GM21447 (cell line): ENCODE results near the gene SERINC1.
"Not testable (repeated sequence)": the region's sequence is repeated elsewhere in the genome, so short reads cannot be mapped to it uniquely, and the experiment has no call there.

Experiments used
- ATAC-seq: cut with Tn5 transposase; IDR thresholded peaks from one replicate; pipeline ENCODE4 v1.9.1; 2021; ENCODE audit not compliant: unreplicated experiment

SERINC1 gene

DNA sequence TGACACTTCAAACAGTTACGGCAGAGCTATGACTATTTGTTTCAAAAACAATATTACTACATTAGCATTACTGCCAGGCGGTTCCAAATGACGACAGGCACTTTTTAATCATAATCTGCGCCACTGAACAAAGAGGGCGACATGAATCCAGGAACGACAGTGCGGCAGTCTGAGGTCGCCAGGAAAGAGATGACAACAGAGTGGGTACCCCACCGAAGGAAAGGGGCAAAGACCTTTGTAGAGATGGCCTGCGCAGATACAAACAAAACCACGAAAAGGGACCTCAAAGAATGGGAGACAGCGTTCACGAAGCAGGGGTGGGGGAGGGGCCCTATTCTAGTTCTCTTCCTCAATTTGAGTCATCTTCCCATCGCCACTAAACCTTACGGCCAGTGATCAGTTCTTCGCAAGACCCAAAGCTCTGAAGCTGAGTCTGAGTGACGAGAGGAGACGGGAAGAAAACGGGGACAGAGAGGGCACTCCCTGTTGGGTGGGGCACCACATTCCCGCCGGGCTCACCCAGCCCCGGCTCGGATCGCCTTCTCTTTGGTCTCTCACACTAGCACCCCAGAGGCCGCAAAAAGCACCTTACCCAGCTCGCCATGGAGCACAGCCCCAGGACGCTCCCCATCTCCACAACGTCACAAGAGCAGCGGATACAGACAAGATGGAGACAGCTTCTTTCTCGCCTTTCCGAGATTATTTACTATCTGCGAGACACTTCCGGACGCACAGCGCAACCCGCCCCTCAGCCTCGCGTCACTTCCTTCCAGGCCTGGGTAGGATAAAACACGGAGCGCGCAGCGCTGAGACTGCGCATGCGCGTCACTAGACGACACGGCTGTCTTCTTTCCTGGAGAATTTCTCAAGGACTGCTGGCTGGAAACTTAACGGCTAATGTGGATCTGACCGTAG, at the start of gene SERINC1:
Gene SERINC1, minus strand, starts transcription at position 701 of the 915 bp plus-strand sequence. Its CDS starts 70 bp downstream, at position 631.
- peak; percentile 99 for ATAC-seq

DNA sequence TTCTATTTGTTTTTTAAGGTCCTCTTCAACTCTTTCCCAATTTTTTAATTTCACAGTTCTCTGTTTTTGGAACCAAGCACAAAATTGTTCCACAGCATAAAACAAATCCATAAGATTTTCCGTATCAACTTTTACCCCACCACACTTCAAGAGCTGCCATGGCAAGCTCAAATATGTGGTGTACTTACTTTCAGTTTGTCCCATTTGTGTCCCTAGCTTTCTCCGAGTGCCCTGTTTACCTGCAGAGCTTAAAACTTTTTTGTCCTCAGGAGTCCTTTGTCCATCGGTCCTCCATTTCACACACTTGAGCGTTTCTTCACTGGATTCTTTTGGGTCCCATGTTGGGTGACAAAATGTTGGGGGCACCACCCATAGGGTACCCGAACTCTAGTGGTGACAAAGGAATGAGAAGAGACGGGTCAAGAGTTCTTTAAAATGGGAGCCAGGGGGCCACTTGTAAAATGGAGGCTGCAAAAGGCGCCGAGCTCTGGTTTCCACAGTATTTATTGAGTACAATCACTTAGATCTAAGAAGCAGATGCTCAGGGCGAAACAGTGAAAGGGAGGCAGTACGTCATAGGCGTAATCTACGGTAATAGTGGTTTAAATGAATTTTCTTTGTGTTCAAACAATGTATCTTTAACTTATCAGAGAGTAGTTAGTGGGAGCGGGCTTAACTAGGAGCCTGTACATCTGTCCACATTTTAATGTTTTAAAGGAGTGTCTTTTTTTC, 39.8 kb upstream of the SERINC1 start:
- no peak for ATAC-seq

DNA sequence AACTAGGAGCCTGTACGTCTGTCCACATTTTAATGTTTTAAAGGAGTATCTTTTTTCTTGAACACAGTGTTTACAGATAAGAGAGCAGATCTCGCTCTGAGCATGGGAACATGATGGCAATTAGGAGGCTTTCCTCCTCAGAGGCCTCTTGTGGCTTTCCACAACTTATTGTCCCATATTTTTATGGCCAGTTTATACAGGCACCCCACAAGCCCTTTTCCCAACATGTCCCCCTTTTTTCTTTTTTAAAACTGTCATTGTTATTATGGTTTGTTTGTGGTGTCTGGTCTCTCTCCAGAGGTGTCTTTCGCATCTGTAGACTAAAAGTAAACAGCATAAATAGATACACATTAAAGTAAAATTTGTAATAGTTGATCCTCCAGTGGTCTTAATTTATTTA, 33.6 kb upstream of the SERINC1 start:
- not testable (repeated sequence) for ATAC-seq

DNA sequence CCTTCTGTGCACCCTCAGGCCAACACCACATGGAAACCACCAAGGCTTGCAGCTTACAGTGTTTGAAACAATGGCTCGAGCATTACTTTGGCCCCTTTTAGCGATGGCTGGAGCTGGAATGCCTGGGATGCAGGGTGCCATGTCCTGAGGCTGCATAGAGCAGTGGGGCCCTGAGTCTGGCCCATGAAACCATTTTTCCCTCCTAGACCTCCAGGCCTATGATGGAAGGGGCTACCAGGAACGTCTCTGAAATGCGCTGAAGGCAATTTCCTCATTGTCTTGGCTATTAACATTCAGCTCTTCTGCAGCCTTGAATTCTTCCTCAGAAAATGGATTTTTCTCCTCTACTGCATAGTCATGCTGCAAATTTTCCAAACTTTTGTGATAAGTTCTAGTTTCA, 29.9 kb upstream of the SERINC1 start:
- no peak for ATAC-seq

DNA sequence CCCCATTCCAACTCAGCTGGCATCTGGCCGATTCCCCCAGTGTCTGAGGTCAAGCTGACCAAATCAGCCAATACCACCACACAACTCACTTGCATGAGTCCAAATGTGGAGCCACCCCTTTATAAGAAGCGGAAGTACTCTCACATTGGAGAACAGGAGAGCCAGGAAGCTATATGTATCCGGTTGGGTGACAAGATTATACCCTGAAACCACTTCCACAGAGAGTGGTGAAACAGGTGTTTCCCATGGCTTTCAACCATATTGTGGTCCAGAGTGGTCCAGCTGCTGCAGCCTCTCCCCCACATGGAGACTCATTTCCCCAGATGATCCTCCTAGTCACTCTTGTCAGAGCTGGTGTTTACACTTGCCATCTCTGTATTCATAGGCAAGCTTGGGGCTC, 24.0 kb upstream of the SERINC1 start:
- ATAC-seq = peak; percentile 64

DNA sequence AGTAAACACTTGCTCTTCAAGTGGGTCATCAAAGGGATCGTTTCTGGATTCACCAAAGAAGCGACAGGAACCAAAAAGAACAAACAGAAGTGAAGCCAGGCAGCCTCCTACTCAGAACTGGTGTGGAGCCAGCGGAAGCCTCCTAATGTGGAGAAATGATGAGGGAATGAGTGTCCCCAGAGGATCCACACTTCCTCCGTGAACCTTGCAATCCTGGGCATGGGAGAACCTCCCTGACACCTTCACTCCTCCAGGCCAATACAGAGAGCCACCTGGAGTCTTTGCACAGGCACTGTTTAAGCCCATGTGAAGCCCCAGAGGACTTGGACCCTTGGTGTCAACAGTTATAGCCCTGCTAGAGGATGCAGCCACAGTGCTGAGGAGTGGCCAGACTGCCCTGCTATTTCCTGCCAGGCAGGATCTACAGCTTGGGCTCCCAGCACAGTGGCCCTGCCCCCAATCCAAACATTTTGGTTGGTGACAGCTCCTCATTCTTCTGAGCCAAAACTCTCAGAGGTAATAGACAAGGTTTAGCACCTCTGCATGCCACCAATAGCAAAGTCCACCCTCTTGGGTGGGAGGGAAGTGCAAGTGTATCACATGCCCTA, 23.2 kb upstream of the SERINC1 start:
- ATAC-seq = no peak

DNA sequence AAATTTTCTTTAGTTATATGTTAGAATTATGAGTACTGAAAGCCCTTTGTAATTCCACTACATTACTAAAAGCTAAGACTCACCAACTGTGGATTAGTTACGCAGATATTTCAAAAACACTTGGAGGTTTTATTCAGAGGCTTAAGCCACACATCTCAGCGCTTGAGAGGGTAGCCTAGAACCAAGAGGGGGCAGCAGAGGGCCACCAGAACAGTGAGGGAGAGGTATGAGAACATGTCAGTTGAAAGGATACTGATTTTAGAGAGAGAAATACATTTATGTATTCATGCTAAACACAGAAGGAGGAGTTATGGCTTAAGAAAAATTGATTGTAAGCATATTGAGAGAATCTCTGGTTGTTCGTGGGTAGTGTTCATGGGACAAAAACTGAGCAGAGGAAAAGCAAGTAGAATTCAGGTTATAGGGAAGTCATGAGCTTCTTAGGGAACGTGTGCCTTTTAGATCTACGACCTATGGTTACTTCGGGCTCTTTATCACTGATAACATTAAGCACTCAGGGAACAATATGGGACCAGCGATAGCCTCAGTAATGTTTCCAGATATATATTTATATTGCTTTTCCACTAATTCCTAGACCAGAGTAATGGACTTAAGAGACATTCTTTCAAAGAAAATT, 20.4 kb upstream of the SERINC1 start:
- peak; percentile 94 for ATAC-seq

DNA sequence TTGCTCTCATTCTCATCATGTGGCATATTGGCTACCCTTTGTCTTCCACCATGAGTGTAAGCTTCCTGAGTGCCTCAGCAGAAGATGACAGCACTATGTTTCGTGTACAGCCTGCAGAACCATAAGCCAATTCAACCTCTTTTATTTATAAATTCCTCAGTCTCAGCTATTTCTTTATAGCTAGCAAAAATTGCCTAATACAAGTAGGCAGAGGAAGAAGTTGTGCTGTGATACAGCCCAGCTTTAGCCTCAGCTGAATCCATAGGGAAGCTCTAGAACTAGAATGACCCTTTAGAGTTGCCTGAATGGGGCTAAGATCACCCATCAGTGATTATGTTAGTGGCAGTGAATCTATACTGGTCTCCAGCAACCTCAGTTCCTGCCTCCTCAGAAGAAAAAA, 19.0 kb upstream of the SERINC1 start:
- ATAC-seq = no peak

DNA sequence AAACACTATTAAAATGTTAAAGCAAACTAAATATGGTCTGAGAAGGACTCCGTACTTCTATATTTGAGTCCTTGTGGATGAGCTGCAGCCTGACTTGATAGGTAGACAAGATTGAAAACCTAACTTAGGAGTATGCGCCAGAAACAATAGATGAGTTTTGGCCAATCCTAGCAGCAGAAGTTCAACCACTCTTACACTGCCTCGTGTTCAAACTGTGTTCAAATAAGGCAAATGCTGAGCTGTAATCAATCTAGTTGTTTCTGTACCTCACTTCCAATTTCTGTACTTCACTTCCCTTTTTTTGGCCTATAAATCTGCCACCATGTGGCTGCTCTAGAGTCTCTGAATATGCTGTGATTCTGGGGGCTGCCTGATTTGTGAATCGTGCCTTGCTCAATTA, 13.2 kb upstream of the SERINC1 start:
- peak; percentile 80 for ATAC-seq

DNA sequence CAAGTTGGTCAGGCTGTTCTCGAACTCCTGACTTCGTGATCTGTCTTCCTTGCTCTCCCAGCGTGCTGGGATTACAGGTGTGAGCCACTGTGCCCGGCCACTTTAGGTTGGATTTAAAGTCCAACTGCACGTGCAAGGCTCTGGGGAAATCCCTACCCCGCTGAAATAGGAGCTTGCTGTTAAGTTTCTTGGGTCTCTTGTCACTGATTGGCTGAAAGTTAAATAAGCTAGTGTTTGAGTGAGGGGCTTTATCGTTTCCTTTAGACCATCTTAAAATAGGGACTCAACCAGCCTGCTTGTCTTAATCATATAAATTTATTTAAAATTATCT, 11.1 kb upstream of the SERINC1 start:
- no peak for ATAC-seq

DNA sequence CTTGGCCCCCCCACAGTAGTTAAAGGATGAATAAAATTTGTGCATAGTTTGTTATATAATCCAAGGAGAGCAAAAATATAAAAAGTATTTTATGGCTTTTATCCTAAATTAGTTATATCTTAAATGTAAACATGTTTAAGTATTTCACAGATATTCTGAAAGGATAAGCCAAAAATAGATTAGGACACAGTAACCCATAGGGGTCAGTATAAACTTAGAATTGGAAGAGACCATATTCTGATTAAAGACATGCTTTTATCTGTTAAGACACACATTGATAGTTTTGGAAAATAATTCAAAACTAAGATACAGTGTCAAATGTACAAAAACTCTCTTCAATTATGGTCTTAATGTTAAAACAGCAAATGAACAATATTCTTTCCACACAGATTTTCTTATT, 4.5 kb upstream of the SERINC1 start:
- ATAC-seq = no peak

DNA sequence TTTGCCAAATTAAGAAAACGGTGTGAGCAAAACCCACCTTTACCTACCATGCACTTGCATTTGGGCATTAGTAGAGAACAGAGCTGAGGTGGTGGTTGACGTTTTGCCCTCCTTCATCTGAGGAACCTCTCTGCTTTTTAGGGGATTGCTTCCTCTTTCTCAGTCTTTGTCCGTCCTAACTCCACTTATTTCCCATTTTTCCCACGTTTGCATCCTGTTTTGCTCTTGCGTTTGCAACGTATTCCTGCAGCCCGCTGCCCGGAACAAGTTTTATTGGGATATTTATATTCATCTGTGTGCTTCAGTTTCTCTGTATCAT, 374 bp upstream of the SERINC1 start:
- ATAC-seq = peak; percentile 49

DNA sequence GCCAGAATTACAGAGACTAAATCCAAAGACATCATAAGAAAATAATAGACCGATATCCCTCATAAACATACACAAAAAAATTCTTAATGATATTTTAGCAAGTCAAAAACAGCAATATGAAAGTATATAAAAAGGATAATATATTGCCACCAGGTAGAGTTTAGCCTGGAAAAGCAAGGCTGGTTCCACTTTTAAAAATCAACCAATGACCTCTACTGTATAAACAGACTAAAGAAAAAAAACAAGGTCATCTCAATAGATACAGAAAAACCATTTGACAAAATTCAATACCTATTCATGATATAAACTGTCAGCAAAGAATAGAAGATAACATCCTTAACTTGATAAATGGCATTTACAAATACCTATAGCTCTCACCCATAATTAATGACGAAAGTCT, 9.7 kb downstream of the SERINC1 start:
- no peak for ATAC-seq

DNA sequence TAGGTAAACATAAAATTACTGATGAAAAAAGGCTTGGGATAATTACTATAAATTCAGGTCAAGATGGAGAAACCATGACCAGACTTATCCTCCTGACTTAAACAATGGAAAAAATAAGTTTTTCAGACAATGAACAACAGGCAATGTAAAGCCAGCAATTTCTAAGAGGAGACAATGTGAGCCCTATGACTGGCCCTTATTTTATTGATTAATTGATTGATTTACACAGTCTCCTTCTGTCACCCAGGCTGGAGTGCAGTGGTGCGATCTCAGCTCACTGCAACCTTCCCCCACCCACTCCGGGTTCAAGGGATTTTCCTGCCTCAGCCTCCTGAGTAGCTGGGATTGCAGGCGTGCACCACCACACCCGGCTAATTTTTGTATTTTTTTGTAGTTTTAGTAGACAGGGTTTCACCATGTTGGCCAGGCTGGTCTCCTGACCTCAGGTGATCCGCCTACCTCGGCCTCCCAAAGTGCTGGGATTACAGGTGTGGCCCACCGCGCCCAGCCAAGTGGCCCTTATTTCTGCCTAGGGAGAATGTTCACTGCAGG, 11.7 kb downstream of the SERINC1 start:
- ATAC-seq = not testable (repeated sequence)

DNA sequence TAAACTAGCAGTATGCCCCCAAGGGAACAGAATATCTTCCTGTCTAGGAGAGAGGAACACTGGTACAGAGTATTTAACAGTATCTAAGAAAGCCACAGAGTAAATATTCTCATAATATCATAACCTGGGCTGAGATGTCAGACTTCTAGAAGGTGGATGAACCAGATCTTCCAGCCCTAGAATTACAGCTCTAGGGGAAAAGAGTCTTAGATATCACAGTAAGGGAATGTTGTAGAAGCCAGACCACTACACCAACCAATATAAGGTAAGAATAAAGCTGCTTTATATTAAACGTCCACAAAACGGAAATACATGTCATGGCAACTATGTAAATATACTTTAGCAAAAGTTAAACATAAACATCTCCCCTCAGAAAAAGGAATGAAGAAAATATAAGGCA, 12.4 kb downstream of the SERINC1 start:
- no peak for ATAC-seq

DNA sequence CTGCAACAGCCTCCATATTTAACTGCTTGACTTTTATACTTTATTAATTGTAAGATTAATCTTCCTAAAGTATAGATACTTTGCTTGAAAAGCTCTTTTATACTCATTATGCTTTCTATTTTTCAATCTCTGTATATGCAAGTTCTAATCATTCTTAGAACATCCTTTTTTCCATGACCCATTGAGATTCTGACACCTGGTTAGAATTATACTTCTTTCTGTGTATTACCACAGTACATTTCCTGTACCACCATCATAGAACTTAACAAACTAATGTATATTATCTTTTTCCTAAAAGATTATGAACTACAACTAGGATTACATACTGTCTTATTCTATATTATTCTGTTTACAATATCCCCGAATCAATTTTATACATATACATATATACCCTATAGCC, 13.5 kb downstream of the SERINC1 start:
- ATAC-seq = no peak

DNA sequence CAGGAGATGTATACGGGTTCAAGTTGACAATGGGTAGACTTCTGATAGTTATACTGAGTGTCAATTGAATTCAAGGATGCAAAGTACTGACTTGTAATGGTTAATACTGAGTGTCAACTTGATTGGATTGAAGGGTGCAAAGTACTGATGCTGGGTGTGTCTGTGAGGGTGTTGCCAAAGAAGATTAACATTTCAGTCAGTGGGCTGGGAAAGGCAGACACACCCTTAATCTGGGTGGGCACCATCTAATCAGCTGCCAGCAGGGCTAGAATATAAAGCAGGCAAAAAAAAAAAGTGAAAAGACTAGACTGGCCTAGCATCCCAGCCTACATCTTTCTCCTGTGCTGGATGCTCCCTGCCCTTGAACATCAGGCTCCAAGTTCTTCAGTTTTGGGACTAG, 16.5 kb downstream of the SERINC1 start:
- not testable (repeated sequence) for ATAC-seq

DNA sequence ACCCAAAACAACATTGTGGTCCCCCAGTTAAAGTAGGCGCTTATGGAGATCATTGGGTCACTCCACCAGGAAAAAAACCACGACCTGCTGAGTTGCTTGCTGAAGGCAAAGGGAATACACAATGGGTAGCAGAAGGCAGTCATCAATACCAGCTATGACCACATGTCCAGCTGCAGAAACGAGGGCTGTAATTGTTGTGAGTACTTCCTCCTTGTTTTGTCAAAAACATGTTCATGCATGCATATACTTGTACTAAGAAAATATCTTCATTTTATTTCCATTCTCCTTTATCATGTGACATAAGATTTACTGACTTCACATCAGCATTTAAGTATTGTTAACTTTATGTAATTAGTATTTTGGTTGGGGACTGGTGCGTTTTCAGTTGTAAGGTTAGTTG, 16.9 kb downstream of the SERINC1 start:
- no peak for ATAC-seq

DNA sequence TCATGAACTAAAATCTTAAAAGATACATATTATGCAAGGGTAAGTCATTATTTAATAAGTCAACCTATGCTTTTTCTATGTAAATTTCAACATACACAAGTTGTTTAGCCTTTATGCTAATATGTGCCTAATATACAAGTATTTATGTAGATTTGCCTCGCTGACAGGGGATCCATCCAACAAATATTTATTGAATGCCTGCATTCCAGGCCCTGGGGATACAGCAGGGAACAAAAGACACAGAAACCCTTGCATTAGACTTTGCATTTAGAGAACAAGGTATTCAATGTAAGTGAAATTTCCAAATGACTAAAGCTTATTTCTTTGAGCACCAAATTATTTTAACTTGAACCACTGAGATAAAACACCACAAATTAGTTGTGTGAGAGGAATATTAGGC, 19.1 kb downstream of the SERINC1 start:
- ATAC-seq = no peak

DNA sequence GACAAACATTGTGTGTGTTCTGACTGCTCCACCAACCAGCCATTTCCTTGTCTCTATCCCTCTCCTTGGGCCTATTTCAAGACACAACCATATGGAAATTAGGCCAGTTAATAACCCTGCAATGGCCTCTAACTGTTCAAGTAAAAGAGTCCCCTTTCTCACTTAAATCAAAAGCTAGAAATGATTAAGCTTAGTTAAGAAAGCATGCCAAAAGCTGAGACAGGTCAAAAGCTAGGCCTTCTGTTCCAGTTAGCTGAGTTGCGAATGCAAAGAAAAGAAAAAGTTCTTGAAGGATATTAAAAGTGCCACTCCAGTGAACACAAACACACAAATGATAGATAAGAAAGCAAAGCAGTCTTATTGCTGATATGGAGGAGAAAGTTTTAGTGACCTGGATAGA, 22.5 kb downstream of the SERINC1 start:
- ATAC-seq = no peak

DNA sequence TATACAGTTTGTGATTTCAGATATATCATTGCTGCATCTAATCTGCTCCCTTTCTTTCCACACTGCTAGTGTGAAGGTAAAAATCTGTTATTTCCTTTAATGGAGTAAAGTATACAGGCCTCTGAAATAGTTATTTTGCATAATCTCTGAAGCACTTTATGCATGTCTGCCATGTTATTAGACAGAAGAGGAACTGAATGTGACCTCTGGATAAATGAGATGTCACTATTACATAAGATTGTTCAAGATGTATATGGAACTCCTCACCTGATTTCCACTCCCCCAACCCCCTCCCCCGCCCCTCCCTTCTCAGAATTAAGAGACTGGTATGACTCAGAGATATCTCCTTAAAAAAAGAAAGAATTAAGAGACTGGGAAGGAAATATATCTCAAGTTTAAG, 26.3 kb downstream of the SERINC1 start:
- ATAC-seq = no peak
